GM23338 (cell line): Measurements from ENCODE around the gene KNG1.

Experiments
- CREB1 ChIP-seq: fragments of 250-450 bp; sonication (Bioruptor Pico); IDR thresholded peaks from 2 replicates; pipeline ENCODE4 v1.5.0; 2020; ENCODE audit warnings: low read depth, mild to moderate bottlenecking, moderate library complexity
- EZH2 ChIP-seq: fragments of 200-600 bp; sonication (generic); IDR thresholded peaks from one replicate; pipeline ENCODE4 v1.8.0; 2017; ENCODE audit warnings: antibody characterized with exemption, mild to moderate bottlenecking, low read depth; ENCODE audit not compliant: unreplicated experiment
- EZH2phosphoT487 ChIP-seq: fragments of 200-600 bp; sonication (generic); IDR thresholded peaks from one replicate; pipeline ENCODE4 v1.8.1; 2018; ENCODE audit warnings: antibody characterized with exemption; ENCODE audit not compliant: unreplicated experiment
- JUNB ChIP-seq: IDR thresholded peaks from one replicate; pipeline ENCODE4 v1.6.1; 2016; ENCODE audit warnings: antibody characterized with exemption; ENCODE audit not compliant: unreplicated experiment
- NANOG ChIP-seq: IDR thresholded peaks from 2 replicates; pipeline ENCODE4 v1.6.1; 2016; ENCODE audit warnings: antibody characterized with exemption, borderline replicate concordance
- POLR2AphosphoS5 ChIP-seq: IDR thresholded peaks from 2 replicates; pipeline ENCODE4 v1.6.1; 2016; ENCODE audit warnings: antibody characterized with exemption, low read depth
- REST ChIP-seq: IDR thresholded peaks from one replicate; pipeline ENCODE4 v1.6.1; 2018; ENCODE audit warnings: antibody characterized with exemption; ENCODE audit not compliant: unreplicated experiment
- ZNF114 ChIP-seq: fragments of 250-450 bp; sonication (Bioruptor Pico); IDR thresholded peaks from 2 replicates; pipeline ENCODE4 v1.5.0; 2020; ENCODE audit warnings: mild to moderate bottlenecking, moderate library complexity
- TF ChIP-seq, protein P1 (sequence below), 2 experiments: fragments of 200-600 bp in 1 of 2; sonication (generic) in 1 of 2; conservative IDR thresholded peaks; 2 replicates each; pipeline versions ENCODE4 v1.5.1 to v1.6.1; 2016 to 2017; ENCODE audit warnings: antibody characterized with exemption in 2 of 2, low read depth in 2 of 2, mild to moderate bottlenecking in 2 of 2, moderate library complexity in 1 of 2

- TF ChIP-seq, protein P1, sequence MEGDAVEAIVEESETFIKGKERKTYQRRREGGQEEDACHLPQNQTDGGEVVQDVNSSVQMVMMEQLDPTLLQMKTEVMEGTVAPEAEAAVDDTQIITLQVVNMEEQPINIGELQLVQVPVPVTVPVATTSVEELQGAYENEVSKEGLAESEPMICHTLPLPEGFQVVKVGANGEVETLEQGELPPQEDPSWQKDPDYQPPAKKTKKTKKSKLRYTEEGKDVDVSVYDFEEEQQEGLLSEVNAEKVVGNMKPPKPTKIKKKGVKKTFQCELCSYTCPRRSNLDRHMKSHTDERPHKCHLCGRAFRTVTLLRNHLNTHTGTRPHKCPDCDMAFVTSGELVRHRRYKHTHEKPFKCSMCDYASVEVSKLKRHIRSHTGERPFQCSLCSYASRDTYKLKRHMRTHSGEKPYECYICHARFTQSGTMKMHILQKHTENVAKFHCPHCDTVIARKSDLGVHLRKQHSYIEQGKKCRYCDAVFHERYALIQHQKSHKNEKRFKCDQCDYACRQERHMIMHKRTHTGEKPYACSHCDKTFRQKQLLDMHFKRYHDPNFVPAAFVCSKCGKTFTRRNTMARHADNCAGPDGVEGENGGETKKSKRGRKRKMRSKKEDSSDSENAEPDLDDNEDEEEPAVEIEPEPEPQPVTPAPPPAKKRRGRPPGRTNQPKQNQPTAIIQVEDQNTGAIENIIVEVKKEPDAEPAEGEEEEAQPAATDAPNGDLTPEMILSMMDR (conservative IDR thresholded peaks at IDR 0.05; ENCODE audit: low read depth in 2 of 2) = no peak
- no peak for TF ChIP-seq JUNB
- no peak for TF ChIP-seq POLR2AphosphoS5
- no peak for TF ChIP-seq EZH2
- TF ChIP-seq EZH2phosphoT487 = no peak
- no peak for TF ChIP-seq CREB1 (CRISPR knock-in tag)
- no peak for TF ChIP-seq REST
- no peak for TF ChIP-seq NANOG
- no peak for TF ChIP-seq ZNF114
Observed at GRCh38 chr3:186779204-186779603, 62.0 kb downstream of the KNG1 start.
